Mesendoderm (in vitro differentiated cells): Measurements from ENCODE around the gene CMC1.

Experiments
- DNase-seq: peaks from one replicate; pipeline ENCODE4 v3.0.0; 2013
- H2AK5ac ChIP-seq: 2 replicates; pipeline ENCODE4 v1.6.1; 2013; ENCODE audit warnings: low read length, inconsistent platforms
- H2BK120ac ChIP-seq: 2 replicates; pipeline ENCODE4 v1.6.1; 2013; ENCODE audit warnings: low read depth, mild to moderate bottlenecking, low read length, moderate library complexity, mixed read lengths
- H2BK15ac ChIP-seq: replicated peaks from 2 replicates; pipeline ENCODE4 v1.6.1; 2013; ENCODE audit warnings: low read depth, mild to moderate bottlenecking, moderate library complexity
- H2BK5ac ChIP-seq: 2 replicates; pipeline ENCODE4 v1.6.1; 2013; ENCODE audit warnings: low read length, inconsistent platforms
- H3K18ac ChIP-seq: 2 replicates; pipeline ENCODE4 v1.6.1; 2013; ENCODE audit warnings: mild to moderate bottlenecking, low read length, mixed read lengths
- H3K23ac ChIP-seq: one replicate; pipeline ENCODE4 v1.6.1; 2013; ENCODE audit warnings: low read length
- H3K27ac ChIP-seq: 2 replicates; pipeline ENCODE4 v1.5.1; 2013; ENCODE audit warnings: low read depth, mild to moderate bottlenecking, inconsistent platforms, low read length, moderate library complexity
- H3K27me3 ChIP-seq: 2 replicates; pipeline ENCODE4 v1.6.1; 2013; ENCODE audit warnings: low read length, control low read depth, mild to moderate bottlenecking, inconsistent platforms; ENCODE audit not compliant: insufficient read depth, poor library complexity
- H3K36me3 ChIP-seq: 2 replicates; pipeline ENCODE4 v1.6.1; 2013; ENCODE audit warnings: low read length, inconsistent platforms; ENCODE audit not compliant: control insufficient read depth, insufficient read depth
- H3K4ac ChIP-seq: one replicate; pipeline ENCODE4 v1.6.1; 2013; ENCODE audit warnings: low read depth, mild to moderate bottlenecking, low read length, moderate library complexity
- H3K4me1 ChIP-seq: 2 replicates; pipeline ENCODE4 v1.6.1; 2013; ENCODE audit warnings: low read depth, low read length, inconsistent platforms; ENCODE audit not compliant: control insufficient read depth
- H3K4me2 ChIP-seq: 2 replicates; pipeline ENCODE4 v1.6.1; 2013; ENCODE audit warnings: low read length
- H3K4me3 ChIP-seq: 2 replicates; pipeline ENCODE4 v1.5.1; 2013; ENCODE audit warnings: mild to moderate bottlenecking, low read length
- H3K56ac ChIP-seq: one replicate; pipeline ENCODE4 v1.6.1; 2013; ENCODE audit warnings: low read length
- H3K79me1 ChIP-seq: 2 replicates; pipeline ENCODE4 v1.6.1; 2013; ENCODE audit warnings: low read length, inconsistent platforms
- H3K79me2 ChIP-seq: 2 replicates; pipeline ENCODE4 v1.6.1; 2013; ENCODE audit warnings: mild to moderate bottlenecking, low read length; ENCODE audit not compliant: control insufficient read depth, insufficient read depth
- H3K9ac ChIP-seq: 2 replicates; pipeline ENCODE4 v1.6.1; 2013; ENCODE audit warnings: low read length, inconsistent platforms
- H4K5ac ChIP-seq: one replicate; pipeline ENCODE4 v1.6.1; 2013; ENCODE audit warnings: low read length
- H4K8ac ChIP-seq: one replicate; pipeline ENCODE4 v1.6.1; 2013; ENCODE audit warnings: low read depth, mild to moderate bottlenecking, control low read depth, low read length, moderate library complexity
- WGBS: extraction: QIAGEN DNeasy Blood & Tissue Kit; methylation state at CpG from one replicate; pipeline ENCODE4 v1.1.7; 2013; ENCODE audit warnings: low lambda C conversion rate, missing lambda C conversion rate; ENCODE audit not compliant: insufficient coverage; ENCODE audit errors: extremely low coverage; 5-methylcytosine and 5-hydroxymethylcytosine counted together

Gene CMC1

GRCh38 chr3:28206479-28206878 is 34.9 kb upstream of the CMC1 start:
- no peak overlapping the region for H2BK15ac ChIP-seq
- H3K56ac ChIP-seq = no peak overlapping the region
- H2AK5ac ChIP-seq = no peak overlapping the region
- H3K4me3 ChIP-seq = no peak overlapping the region
- no peak overlapping the region for H3K4ac ChIP-seq
- H4K8ac ChIP-seq = no peak overlapping the region
- H3K36me3 ChIP-seq = no peaks in the 10 kb centered on the region
- H3K27me3 ChIP-seq = no peaks in the 10 kb centered on the region
- H2BK120ac ChIP-seq = no peak overlapping the region
- no CpG with 5 or more reads among the region's 2 CpGs for WGBS
- H4K5ac ChIP-seq = no peak overlapping the region
- H2BK5ac ChIP-seq = no peak overlapping the region
- no peak overlapping the region for H3K23ac ChIP-seq
- no peaks in the 10 kb centered on the region for H3K79me1 ChIP-seq
- no peak for DNase-seq
- H3K27ac ChIP-seq = no peak overlapping the region
- H3K18ac ChIP-seq = no peak overlapping the region
- H3K4me1 ChIP-seq = no peaks in the 10 kb centered on the region
- no peak overlapping the region for H3K9ac ChIP-seq
- H3K4me2 ChIP-seq = no peak overlapping the region
- no peaks in the 10 kb centered on the region for H3K79me2 ChIP-seq

- no peaks in the 10 kb centered on the region for H3K79me2 ChIP-seq
- no peak overlapping the region for H2BK120ac ChIP-seq
- no peak overlapping the region for H3K9ac ChIP-seq
- H3K4ac ChIP-seq = no peak overlapping the region
- no peak overlapping the region for H3K18ac ChIP-seq
- DNase-seq = no peak
- no peaks in the 10 kb centered on the region for H3K27me3 ChIP-seq
- H3K23ac ChIP-seq = no peak overlapping the region
- H3K4me3 ChIP-seq = no peak overlapping the region
- H3K4me2 ChIP-seq = no peak overlapping the region
- no peaks in the 10 kb centered on the region for H3K4me1 ChIP-seq
- no peak overlapping the region for H2BK5ac ChIP-seq
- no peak overlapping the region for H4K8ac ChIP-seq
- H2AK5ac ChIP-seq = no peak overlapping the region
- WGBS = no CpG with 5 or more reads among the region's 7 CpGs
- no peak overlapping the region for H2BK15ac ChIP-seq
- H3K79me1 ChIP-seq = no peaks in the 10 kb centered on the region
- H4K5ac ChIP-seq = no peak overlapping the region
- H3K56ac ChIP-seq = no peak overlapping the region
- H3K27ac ChIP-seq = no peak overlapping the region
- no peaks in the 10 kb centered on the region for H3K36me3 ChIP-seq
These were observed 34.3 kb upstream of the CMC1 start for GRCh38 chr3:28207000-28207733.

GRCh38 chr3:28210968-28211713 is 30.3 kb upstream of the CMC1 start:
- Histone ChIP-seq H2BK15ac (no peak overlapping the region), H4K8ac (no peak overlapping the region), H3K4me2 (no peak overlapping the region), H3K4me3 (no peak overlapping the region), H3K9ac (no peak overlapping the region), H3K79me1 (no peaks in the 10 kb centered on the region), H3K18ac (no peak overlapping the region), H3K36me3 (no peaks in the 10 kb centered on the region), H3K56ac (no peak overlapping the region), H3K4me1 (no peaks in the 10 kb centered on the region), H4K5ac (no peak overlapping the region), H3K27ac (no peak overlapping the region), H3K79me2 (no peaks in the 10 kb centered on the region), H2BK5ac (no peak overlapping the region), H3K27me3 (no peaks in the 10 kb centered on the region), H2BK120ac (no peak overlapping the region), H3K23ac (no peak overlapping the region), H3K4ac (no peak overlapping the region), H2AK5ac (no peak overlapping the region)
- no CpG with 5 or more reads among the region's 1 CpG for WGBS
- no peak for DNase-seq

GRCh38 chr3:28212681-28213080 is 28.7 kb upstream of the CMC1 start:
- Histone ChIP-seq H3K4me1 (no peaks in the 10 kb centered on the region), H3K79me1 (no peaks in the 10 kb centered on the region), H2BK120ac (no peak overlapping the region), H3K18ac (no peak overlapping the region), H3K27ac (no peak overlapping the region), H3K36me3 (no peaks in the 10 kb centered on the region), H3K4me3 (no peak overlapping the region), H2AK5ac (no peak overlapping the region), H3K27me3 (no peaks in the 10 kb centered on the region), H3K9ac (no peak overlapping the region), H4K5ac (no peak overlapping the region), H2BK5ac (no peak overlapping the region), H4K8ac (no peak overlapping the region), H2BK15ac (no peak overlapping the region), H3K4ac (no peak overlapping the region), H3K56ac (no peak overlapping the region), H3K4me2 (no peak overlapping the region), H3K79me2 (no peaks in the 10 kb centered on the region), H3K23ac (no peak overlapping the region)
- no CpG with 5 or more reads among the region's 1 CpG for WGBS
- DNase-seq = no peak

- WGBS = no CpG with 5 or more reads among the region's 3 CpGs
- H3K4me3 ChIP-seq = no peak overlapping the region
- no peak overlapping the region for H4K8ac ChIP-seq
- DNase-seq = no peak
- no peak overlapping the region for H2BK120ac ChIP-seq
- no peak overlapping the region for H2BK5ac ChIP-seq
- no peak overlapping the region for H3K18ac ChIP-seq
- no peaks in the 10 kb centered on the region for H3K4me1 ChIP-seq
- H3K9ac ChIP-seq = no peak overlapping the region
- H3K27me3 ChIP-seq = no peaks in the 10 kb centered on the region
- no peak overlapping the region for H3K56ac ChIP-seq
- no peak overlapping the region for H2BK15ac ChIP-seq
- H3K4ac ChIP-seq = no peak overlapping the region
- H3K27ac ChIP-seq = no peak overlapping the region
- no peak overlapping the region for H3K4me2 ChIP-seq
- H3K79me2 ChIP-seq = no peaks in the 10 kb centered on the region
- H3K79me1 ChIP-seq = no peaks in the 10 kb centered on the region
- no peak overlapping the region for H2AK5ac ChIP-seq
- H4K5ac ChIP-seq = no peak overlapping the region
- H3K36me3 ChIP-seq = no peaks in the 10 kb centered on the region
- no peak overlapping the region for H3K23ac ChIP-seq
These were observed 26.0 kb upstream of the CMC1 start for GRCh38 chr3:28215407-28215806.
